Chondrocyte (in vitro differentiated cells): ENCODE measurements around the gene NFATC4. TPM values are rescaled to one million over a fixed set of nuclear protein-coding genes. Genes with fewer than 3 reads are reported as not detected.

Experiments
- DNase-seq: peaks from one replicate; pipeline ENCODE4 v3.0.0; 2021; ENCODE audit warnings: mixed read lengths, low spot score
- H3K27ac Mint-ChIP-seq: one replicate; pipeline ENCODE4 v1.8.0; 2021; ENCODE audit warnings: mild to moderate bottlenecking, moderate library complexity, mixed read lengths; ENCODE audit not compliant: unreplicated experiment
- H3K27me3 Mint-ChIP-seq: 2 replicates; pipeline ENCODE4 v1.8.0; 2021; ENCODE audit warnings: low read depth, mixed read lengths
- H3K36me3 Mint-ChIP-seq: 2 replicates; pipeline ENCODE4 v1.8.0; 2021; ENCODE audit warnings: low read depth, mixed read lengths
- H3K4me1 Mint-ChIP-seq: 2 replicates; pipeline ENCODE4 v1.8.0; 2021; ENCODE audit warnings: low read depth, mild to moderate bottlenecking, mixed read lengths
- H3K4me3 Mint-ChIP-seq: one replicate; pipeline ENCODE4 v1.8.0; 2021; ENCODE audit warnings: mild to moderate bottlenecking, moderate library complexity, mixed read lengths; ENCODE audit not compliant: unreplicated experiment
- H3K9me3 Mint-ChIP-seq: 2 replicates; pipeline ENCODE4 v1.8.0; 2021; ENCODE audit warnings: low read depth, mixed read lengths
- total RNA-seq: library from RNA; stranded (reverse); gene quantifications from 3 replicates; pipeline ENCODE4 v1.2.1, GENCODE V29; 2021
- TF ChIP-seq, protein P1 (sequence below): fragments of 200-600 bp; sonication (generic); IDR thresholded peaks from 2 replicates; pipeline ENCODE4 v1.5.0; 2021; ENCODE audit warnings: antibody characterized with exemption, mild to moderate bottlenecking, moderate library complexity

Gene NFATC4
- total RNA-seq, 1 donor from 2014 or later: 97.7 TPM

DNA sequence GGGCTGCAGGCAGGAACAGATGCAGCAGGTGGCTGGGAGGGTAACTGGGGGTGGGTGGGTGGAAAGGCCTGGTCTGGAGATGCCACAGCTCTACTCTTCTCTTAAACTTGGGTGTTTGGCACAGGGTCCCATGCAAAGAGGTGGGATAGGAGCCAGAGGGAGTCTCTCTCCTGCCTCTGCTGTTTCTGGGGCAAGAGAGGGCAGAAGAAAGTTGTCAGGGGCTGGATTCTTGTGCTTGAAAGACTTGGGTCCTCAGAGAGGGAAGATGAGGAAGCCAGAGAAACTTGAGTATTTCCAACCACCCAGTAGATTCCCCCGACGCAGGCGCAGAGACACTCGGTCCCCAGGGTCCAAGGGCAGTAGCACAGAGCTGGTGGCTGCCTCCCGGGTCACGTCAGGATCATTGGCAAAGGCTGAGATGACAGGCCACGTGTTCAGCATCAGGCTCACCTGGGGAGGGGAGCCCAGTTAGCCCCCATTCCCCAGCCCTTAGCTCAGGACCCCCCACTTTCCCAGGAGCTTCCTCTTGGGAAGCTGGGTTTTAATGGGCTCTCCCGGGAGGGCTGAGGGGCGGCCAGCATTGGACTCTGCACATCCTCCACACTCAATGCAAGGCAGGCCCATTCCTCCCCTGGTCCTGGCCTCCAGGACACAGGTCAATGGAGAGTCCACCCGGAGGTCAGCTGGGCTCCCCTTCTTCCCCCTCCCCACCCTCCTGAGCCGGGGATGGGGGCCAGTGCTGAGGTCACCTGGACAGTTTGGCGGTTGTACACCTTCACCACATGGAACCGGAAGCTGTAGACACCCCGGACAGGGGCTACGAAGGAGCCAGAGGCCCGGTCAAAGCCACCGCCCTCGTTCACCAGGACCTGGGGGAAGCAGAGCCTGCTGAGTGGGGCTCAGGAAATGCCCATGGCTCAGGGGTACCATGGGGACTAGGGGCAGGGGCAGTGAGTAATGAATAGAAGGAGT is 59.8 kb downstream of the NFATC4 start:
- no peak for DNase-seq
- H3K4me1 Mint-ChIP-seq: peaks cover 46% of the 10 kb centered on the region
- peaks cover 7% of the 10 kb centered on the region for H3K36me3 Mint-ChIP-seq
- no peaks in the 10 kb centered on the region for H3K27me3 Mint-ChIP-seq
- TF ChIP-seq, protein P1, sequence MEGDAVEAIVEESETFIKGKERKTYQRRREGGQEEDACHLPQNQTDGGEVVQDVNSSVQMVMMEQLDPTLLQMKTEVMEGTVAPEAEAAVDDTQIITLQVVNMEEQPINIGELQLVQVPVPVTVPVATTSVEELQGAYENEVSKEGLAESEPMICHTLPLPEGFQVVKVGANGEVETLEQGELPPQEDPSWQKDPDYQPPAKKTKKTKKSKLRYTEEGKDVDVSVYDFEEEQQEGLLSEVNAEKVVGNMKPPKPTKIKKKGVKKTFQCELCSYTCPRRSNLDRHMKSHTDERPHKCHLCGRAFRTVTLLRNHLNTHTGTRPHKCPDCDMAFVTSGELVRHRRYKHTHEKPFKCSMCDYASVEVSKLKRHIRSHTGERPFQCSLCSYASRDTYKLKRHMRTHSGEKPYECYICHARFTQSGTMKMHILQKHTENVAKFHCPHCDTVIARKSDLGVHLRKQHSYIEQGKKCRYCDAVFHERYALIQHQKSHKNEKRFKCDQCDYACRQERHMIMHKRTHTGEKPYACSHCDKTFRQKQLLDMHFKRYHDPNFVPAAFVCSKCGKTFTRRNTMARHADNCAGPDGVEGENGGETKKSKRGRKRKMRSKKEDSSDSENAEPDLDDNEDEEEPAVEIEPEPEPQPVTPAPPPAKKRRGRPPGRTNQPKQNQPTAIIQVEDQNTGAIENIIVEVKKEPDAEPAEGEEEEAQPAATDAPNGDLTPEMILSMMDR: no peak
- H3K27ac Mint-ChIP-seq: no peak overlapping the region
- no peak overlapping the region for H3K4me3 Mint-ChIP-seq
- H3K9me3 Mint-ChIP-seq: peaks cover 3% of the 10 kb centered on the region

- H3K9me3 Mint-ChIP-seq: peaks cover 3% of the 10 kb centered on the region
- H3K4me3 Mint-ChIP-seq: peak overlapping the region; percentile 76
- H3K27ac Mint-ChIP-seq: peak overlapping the region; percentile 98
Observed at GRCh38 chr14:24428628-24429394, 60.8 kb downstream of the NFATC4 start.

More at GRCh38 chr14:24428628-24429394, 60.8 kb downstream of the NFATC4 start:
- no peak for DNase-seq
- TF ChIP-seq, protein P1: no peak
- peaks cover 54% of the 10 kb centered on the region for H3K4me1 Mint-ChIP-seq
- peaks cover 15% of the 10 kb centered on the region for H3K36me3 Mint-ChIP-seq
- no peaks in the 10 kb centered on the region for H3K27me3 Mint-ChIP-seq

Other genes with a start within 250 kb of the NFATC4 start
- 0.27 TPM in 1 of 3 replicates, not detected in the others for gene FITM1, start 237.5 kb upstream of the NFATC4 start, total RNA-seq
- 59.2 to 76.1 TPM (median 64.9 TPM) in 3 replicates for gene PSME1, start 232.0 kb upstream of the NFATC4 start, total RNA-seq
- gene EMC9, start 226.6 kb upstream of the NFATC4 start, total RNA-seq: 14.0 to 15.3 TPM (median 14.8 TPM) in 3 replicates
- 53.6 to 78.7 TPM (median 59.7 TPM) in 3 replicates for gene PSME2, start 221.6 kb upstream of the NFATC4 start, total RNA-seq
- gene RNF31, start 220.7 kb upstream of the NFATC4 start, total RNA-seq: 38.8 to 50.6 TPM (median 45.8 TPM) in 3 replicates
- 28.9 to 38.4 TPM (median 37.8 TPM) in 3 replicates for gene IRF9, start 206.9 kb upstream of the NFATC4 start, total RNA-seq
- gene REC8, start 196.1 kb upstream of the NFATC4 start, total RNA-seq: 4.4 to 7.9 TPM (median 5.0 TPM) in 3 replicates
- gene IPO4, start 179.4 kb upstream of the NFATC4 start, total RNA-seq: 26.7 to 46.2 TPM (median 27.4 TPM) in 3 replicates
- 60.3 to 92.0 TPM (median 61.0 TPM) in 3 replicates for gene TM9SF1, start 172.7 kb upstream of the NFATC4 start, total RNA-seq
- 0.46 TPM in 1 of 3 replicates, not detected in the others for gene TSSK4, start 162.5 kb upstream of the NFATC4 start, total RNA-seq
- 33.1 to 36.1 TPM (median 35.3 TPM) in 3 replicates for gene CHMP4A, start 154.7 kb upstream of the NFATC4 start, total RNA-seq
- gene MDP1, start 152.1 kb upstream of the NFATC4 start, total RNA-seq: 23.2 to 25.7 TPM (median 23.6 TPM) in 3 replicates
- gene NEDD8, start 135.8 kb upstream of the NFATC4 start, total RNA-seq: 154 to 169 TPM (median 159 TPM) in 3 replicates
- 43.1 to 66.5 TPM (median 47.9 TPM) in 3 replicates for gene GMPR2, start 135.3 kb upstream of the NFATC4 start, total RNA-seq
- gene TINF2, start 125.6 kb upstream of the NFATC4 start, total RNA-seq: 60.1 to 85.5 TPM (median 72.6 TPM) in 3 replicates
- gene TGM1, start 105.0 kb upstream of the NFATC4 start, total RNA-seq: 3.2 to 5.0 TPM (median 3.3 TPM) in 3 replicates
- 27.0 to 34.9 TPM (median 27.4 TPM) in 3 replicates for gene RABGGTA, start 96.6 kb upstream of the NFATC4 start, total RNA-seq
- 25.6 to 41.4 TPM (median 29.3 TPM) in 3 replicates for gene DHRS1, start 68.4 kb upstream of the NFATC4 start, total RNA-seq
- gene NOP9, start 68.3 kb upstream of the NFATC4 start, total RNA-seq: 19.4 to 30.4 TPM (median 20.7 TPM) in 3 replicates
- gene CIDEB, start 60.2 kb upstream of the NFATC4 start, total RNA-seq: not detected in 3 replicates
- gene LTB4R2, start 58.0 kb upstream of the NFATC4 start, total RNA-seq: 8.8 to 18.4 TPM (median 9.1 TPM) in 3 replicates
- gene LTB4R, start 56.7 kb upstream of the NFATC4 start, total RNA-seq: 6.1 to 12.0 TPM (median 7.3 TPM) in 3 replicates
- 1.5 to 5.2 TPM (median 3.3 TPM) in 3 replicates for gene ADCY4, start 33.1 kb upstream of the NFATC4 start, total RNA-seq
- 0.80 to 1.3 TPM (median 0.90 TPM) in 3 replicates for gene RIPK3, start 28.2 kb upstream of the NFATC4 start, total RNA-seq
- gene NYNRIN, start 30.8 kb downstream of the NFATC4 start, total RNA-seq: 20.0 to 32.1 TPM (median 21.0 TPM) in 3 replicates
- 5.2 to 6.1 TPM (median 5.5 TPM) in 3 replicates for gene CBLN3, start 61.5 kb downstream of the NFATC4 start, total RNA-seq
- 44.4 to 53.8 TPM (median 53.7 TPM) in 3 replicates for gene KHNYN, start 61.8 kb downstream of the NFATC4 start, total RNA-seq
- 34.6 to 52.9 TPM (median 35.3 TPM) in 3 replicates for gene SDR39U1, start 74.6 kb downstream of the NFATC4 start, total RNA-seq
- not detected in 3 replicates for gene CMA1, start 140.1 kb downstream of the NFATC4 start, total RNA-seq
- not detected in 3 replicates for gene CTSG, start 208.1 kb downstream of the NFATC4 start, total RNA-seq
- not detected in 3 replicates for gene GZMH, start 241.5 kb downstream of the NFATC4 start, total RNA-seq